DMS114 treated with DMSO at 0.1 percent for 48 hours (cell line): ENCODE measurements around the gene UGT1A4.

ENCODE experiments used
- DNase-seq: peaks from one replicate; lab custom pipeline; 2025; ENCODE audit not compliant: unreplicated experiment; lab: John Stamatoyannopoulos, UW

The UGT1A4 gene

GRCh38 chr2:233718552-233718951 is at the start of gene UGT1A4:
TSS of gene UGT1A4 (plus strand) at chr2:233718736. CDS start at chr2:233718821, 85 bp downstream.
- DNase-seq: no peak

DNA sequence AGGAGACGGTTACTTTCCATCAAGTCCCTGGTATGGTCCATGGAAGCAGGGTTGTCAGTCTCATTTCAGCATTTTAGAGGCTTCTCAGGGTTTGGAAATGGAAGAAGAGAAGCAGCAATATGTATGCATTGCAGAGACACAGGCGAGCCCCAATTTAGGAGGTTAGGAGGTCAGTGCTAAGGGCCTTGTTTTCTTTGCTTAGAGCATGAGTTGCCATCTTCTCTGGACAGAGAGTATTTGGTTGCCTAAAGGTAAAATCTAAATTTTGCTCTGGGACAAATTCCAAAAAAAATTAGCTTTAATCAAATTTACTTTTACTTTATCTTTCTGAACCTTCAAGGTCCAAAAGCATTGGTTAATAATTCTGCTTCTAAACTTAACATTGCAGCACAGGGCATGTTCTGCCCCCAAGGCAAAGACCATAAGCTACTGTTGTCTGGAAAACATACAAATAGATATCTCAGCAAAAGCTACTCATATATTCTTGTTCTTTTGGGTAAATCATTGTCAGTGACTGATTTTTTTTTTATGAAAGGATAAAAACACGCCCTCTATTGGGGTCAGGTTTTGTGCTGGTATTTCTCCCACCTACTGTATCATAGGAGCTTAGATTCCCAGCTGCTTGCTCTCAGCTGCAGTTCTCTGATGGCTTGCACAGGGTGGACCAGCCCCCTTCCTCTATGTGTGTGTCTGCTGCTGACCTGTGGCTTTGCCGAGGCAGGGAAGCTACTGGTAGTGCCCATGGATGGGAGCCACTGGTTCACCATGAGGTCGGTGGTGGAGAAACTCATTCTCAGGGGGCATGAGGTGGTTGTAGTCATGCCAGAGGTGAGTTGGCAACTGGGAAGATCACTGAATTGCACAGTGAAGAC is 47.0 kb upstream of the UGT1A4 start, which contains the start of gene UGT1A9:
UGT1A9 (plus strand) TSS at position 609 of the 872 bp plus-strand sequence; CDS start at position 646, 37 bp downstream.
- DNase-seq: no peak

GRCh38 chr2:233672886-233673285 is 45.6 kb upstream of the UGT1A4 start:
- DNase-seq: no peak

GRCh38 chr2:233673896-233674295 is 44.6 kb upstream of the UGT1A4 start:
- DNase-seq: no peak

GRCh38 chr2:233674314-233674713 is 44.2 kb upstream of the UGT1A4 start:
- DNase-seq: no peak

DNA sequence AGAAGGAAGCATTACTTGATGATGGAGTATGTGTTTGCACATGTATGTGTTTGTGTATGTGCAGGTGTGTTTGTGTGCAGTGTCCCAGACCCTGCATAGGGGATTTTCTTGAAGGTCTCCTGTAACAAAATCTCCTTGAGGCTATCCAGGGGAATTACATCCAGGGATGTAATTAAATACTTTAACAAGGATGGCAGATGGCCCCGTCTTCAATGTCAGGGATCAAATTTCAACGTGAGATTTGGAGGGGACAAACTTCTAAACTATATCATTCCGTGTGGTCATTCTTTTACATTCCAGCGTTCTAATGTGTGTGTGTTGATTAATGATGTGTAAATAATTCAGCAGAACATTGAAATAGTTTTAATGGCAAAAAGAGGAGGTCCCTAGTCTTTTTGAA is 43.5 kb upstream of the UGT1A4 start:
- DNase-seq: no peak

DNA sequence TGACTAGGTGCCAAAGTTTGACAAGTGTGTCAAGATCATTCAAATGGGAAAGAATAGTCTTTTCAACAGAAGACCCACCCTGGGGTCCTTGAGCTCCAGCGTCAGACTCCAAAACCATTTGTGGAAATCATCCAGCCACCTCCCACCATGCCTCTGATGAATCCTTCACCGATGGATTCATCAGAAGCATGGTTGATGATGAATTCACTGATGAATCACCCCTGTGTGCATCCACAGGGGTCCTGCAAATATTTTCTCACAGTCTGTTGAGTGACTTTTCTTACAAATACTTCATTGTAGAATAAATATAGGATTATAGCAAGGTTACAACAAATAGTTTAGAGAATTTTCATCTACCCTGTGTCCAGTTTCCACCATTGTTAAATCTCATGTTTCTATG is 42.5 kb upstream of the UGT1A4 start:
- no peak for DNase-seq

- DNase-seq: no peak
Measured at GRCh38 chr2:233679196-233679595, 39.3 kb upstream of the UGT1A4 start.

DNA sequence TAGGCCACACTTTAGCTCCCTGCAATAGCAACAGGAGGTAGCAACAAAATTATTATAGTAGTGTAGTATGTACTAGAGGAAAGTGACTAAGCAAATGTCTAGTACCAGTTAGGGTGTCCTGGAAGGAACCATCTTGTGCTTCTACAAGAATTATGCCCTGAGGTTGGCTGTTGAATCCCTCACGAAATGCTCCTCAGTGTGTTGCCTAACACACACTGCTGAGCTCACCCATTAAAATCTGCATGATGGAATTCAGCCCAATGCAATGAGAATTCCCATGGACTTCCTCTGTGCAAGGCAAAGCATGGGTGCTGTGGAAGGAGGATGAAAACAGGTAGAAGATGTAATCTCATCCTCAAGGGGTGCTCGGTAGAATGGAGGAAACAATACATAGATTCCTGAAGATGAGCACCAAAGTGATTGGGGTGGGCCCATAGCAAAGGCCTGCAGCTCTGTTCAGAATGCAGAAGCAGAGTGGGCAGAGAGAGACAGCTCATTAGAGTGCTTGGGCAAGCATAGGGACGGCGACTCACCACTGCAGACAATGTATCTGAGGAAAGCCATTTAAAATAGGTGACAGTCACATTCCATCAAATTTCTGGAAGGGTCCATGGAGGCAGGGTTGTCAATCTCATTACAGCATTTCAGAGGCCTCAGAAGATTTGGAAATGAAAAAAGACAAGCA is 38.0 kb upstream of the UGT1A4 start:
- no peak for DNase-seq

GRCh38 chr2:233681521-233682099 is 36.9 kb upstream of the UGT1A4 start, which contains the start of gene UGT1A7:
TSS of gene UGT1A7 (plus strand) at chr2:233681901. CDS start at chr2:233681938, 37 bp downstream.
- DNase-seq: no peak

GRCh38 chr2:233684640-233685039 is 33.9 kb upstream of the UGT1A4 start:
- no peak for DNase-seq

- DNase-seq: no peak
Measured at GRCh38 chr2:233686928-233687327, 31.6 kb upstream of the UGT1A4 start.

- no peak for DNase-seq
Measured at GRCh38 chr2:233688341-233688740, 30.2 kb upstream of the UGT1A4 start.

GRCh38 chr2:233689031-233689430 is 29.5 kb upstream of the UGT1A4 start:
- DNase-seq: no peak

DNA sequence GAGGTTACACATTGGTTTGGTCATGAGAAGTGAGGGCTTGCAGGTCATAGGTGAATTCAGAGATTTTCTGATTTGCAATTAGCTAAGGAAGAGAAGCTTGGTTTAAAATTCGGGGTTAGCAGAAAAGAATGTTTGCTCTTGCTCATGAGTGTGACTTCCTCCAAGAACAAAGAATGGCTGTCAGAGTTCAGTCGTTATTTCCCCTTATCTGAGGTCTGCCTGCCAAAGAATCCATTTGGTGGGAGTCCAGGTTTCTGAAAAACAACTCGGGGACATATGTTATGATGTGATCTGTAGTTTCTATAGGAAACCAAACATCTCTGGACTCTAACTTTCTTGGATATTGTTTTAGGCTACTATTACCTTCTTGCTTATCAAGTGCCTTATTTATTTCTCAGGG is 29.0 kb upstream of the UGT1A4 start:
- no peak for DNase-seq

DNA sequence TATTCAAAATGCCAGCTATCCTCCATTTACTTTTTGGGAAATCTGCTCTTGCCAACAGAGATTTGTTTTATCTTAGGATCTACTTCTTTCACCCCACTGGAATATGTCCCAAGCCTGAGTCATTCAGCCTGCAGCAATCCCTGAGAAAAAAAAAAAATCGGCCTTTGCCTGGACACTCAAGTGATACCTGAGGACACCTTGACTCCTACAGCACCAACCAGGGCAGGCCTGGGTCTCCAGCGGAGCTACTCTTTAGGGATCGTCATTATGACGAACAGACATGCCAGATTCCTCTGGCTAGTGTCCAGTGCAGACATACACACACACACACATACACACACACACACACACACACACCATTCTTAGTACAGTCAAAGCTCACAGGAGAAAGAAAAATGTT is 28.1 kb upstream of the UGT1A4 start:
- no peak for DNase-seq

- no peak for DNase-seq
Measured at GRCh38 chr2:233691443-233692433, 26.8 kb upstream of the UGT1A4 start.

GRCh38 chr2:233692648-233693047 is 25.9 kb upstream of the UGT1A4 start, which contains the start of gene UGT1A6:
TSS of gene UGT1A6 (plus strand) at chr2:233692890. CDS start at chr2:233693005, 115 bp downstream.
- DNase-seq: no peak

DNA sequence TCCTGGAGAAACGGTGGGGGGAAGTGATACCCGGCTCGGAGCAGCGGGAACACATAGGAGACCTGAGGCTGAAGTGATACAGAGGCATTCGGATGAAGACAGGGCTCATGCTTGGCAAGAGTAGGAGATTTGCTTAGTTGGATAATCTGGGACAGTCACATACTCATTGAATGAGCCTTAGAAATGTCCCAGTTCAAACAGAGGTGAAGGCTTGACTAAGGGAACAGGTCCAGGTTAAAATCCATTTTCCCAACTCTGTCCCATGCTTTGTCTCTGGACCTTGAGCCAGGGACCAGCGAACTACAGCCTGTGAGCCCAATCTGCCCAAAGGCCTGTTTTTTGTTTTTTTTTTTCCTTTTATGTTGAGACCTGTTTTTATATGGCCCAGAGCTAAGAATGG is 24.6 kb upstream of the UGT1A4 start:
- no peak for DNase-seq

DNA sequence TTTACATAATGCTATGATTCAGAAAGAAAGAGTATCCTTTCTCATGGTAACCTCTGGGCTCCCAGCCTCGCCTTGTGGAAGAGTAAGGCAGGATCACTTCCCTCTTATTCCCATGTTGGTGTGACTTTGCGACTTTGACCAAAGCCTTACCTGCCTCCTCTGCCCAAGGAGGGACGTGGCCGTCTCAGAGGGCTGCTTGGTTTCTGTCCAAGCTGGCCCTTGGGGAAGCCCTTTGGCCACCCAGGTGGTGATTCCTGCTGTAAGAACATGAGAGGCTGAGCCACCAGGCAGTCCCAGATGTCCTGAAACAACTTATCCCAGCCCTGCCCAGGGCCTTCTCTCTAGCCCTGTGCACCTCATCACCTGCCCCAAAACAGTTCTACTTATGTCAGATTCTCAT is 19.8 kb upstream of the UGT1A4 start:
- DNase-seq: no peak
